Mononuclear cell (primary cell): ENCODE results near the gene ATXN2. TPM values are rescaled to one million over a fixed set of nuclear protein-coding genes. Genes with fewer than 3 reads are reported as not detected.
"Not testable (repeated sequence)": the region's sequence is repeated elsewhere in the genome, so short reads cannot be mapped to it uniquely, and the experiment has no call there.

Source experiments
- H3K27me3 ChIP-seq: 2 replicates; pipeline ENCODE4 v1.6.0; 2011; ENCODE audit warnings: low read length, control low read depth; ENCODE audit not compliant: insufficient read depth
- H3K4me1 ChIP-seq: 2 replicates; pipeline ENCODE4 v1.5.1; 2011; ENCODE audit warnings: mild to moderate bottlenecking, low read length, control low read depth; ENCODE audit not compliant: insufficient read depth
- H3K4me3 ChIP-seq: 2 replicates; pipeline ENCODE4 v1.5.1; 2011; ENCODE audit warnings: mild to moderate bottlenecking, low read length, moderate library complexity
- H3K9me3 ChIP-seq: 2 replicates; pipeline ENCODE4 v1.5.1; 2011; ENCODE audit warnings: low read depth, mild to moderate bottlenecking, control low read depth, low read length
- total RNA-seq: library from RNA; depleted of rRNA; stranded (reverse); fragments of >200 nt; gene quantifications from one replicate; pipeline ENCODE4 v1.2.3, GENCODE V29; 2012

Gene ATXN2
- total RNA-seq, 1 donor, result 10.0 TPM

DNA sequence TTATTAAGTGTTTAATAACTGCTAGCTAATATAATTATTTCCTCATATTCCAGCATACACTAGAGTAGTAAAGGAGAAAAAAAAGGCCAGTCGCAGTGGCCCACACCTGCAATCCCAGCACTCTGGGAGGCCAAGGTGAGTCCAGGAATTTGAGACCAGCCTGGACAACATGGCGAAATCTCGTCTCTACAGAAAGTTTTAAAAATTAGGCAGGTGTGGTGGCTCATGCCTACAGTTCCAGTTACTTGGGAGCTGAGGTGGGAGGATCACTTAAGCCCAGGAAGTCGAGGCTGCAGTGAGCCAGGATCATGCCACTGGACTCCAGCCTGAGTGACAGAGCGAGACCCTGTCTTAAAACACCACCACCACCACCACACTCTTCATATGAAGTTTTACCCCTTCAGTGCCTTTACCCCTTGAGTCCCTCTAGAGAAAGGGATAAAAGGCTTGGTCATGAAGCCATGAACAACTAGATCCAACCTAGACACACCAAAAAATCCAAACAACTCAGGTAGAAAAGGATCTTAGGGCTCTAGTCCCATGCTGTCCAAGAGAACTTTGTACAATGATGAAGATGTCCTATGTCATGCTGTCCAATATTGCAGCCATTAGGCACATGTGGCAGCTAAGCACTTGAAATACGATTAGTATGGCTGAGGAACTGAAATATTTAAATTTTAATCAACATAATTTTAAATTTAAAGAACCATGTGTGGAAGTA, 29.6 kb downstream of the ATXN2 start:
- Histone ChIP-seq H3K27me3 (no peaks in the 10 kb centered on the region), H3K4me1 (peaks cover 5% of the 10 kb centered on the region), H3K9me3 (no peaks in the 10 kb centered on the region), H3K4me3 (no peak overlapping the region)

DNA sequence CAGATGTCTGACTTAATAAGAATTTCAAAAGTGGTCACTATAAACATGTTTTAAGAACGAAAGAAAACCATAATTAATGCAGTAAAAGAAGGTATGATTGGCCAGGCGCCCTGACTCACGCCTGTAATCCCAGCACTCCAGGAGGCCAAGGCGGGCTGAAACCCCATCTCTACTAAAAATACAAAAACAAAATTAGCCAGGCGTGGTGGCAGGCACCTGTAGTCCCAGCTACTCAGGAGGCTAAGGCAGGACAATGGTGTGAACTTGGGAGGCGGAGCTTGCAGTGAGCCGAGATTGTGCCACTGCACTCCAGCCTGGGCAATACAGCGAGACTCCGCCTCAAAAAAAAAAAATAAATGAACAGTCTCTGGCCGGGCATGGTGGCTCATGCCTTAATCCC, 38.3 kb downstream of the ATXN2 start:
- not testable (repeated sequence) for H3K4me3 ChIP-seq, H3K27me3 ChIP-seq, H3K9me3 ChIP-seq

DNA sequence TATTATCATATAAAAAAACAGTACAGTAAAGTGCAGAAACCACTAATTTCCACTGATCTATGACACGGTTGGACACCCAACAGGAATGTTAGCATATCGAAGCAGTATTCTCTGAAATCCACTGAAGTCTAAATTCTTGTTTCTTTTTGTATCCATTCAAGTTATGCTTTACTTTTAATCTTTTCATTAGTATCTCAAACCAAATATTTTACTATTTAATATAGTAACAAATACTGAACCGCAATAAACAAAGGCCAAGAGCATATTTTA, 41.1 kb downstream of the ATXN2 start:
- H3K4me3 ChIP-seq, result no peak overlapping the region
- H3K4me1 ChIP-seq, result no peaks in the 10 kb centered on the region
- H3K9me3 ChIP-seq, result peaks cover 6% of the 10 kb centered on the region
- H3K27me3 ChIP-seq, result no peaks in the 10 kb centered on the region

More for the DNA sequence above, 38.3 kb downstream of the ATXN2 start:
- H3K4me1 ChIP-seq, result not testable (repeated sequence)

DNA sequence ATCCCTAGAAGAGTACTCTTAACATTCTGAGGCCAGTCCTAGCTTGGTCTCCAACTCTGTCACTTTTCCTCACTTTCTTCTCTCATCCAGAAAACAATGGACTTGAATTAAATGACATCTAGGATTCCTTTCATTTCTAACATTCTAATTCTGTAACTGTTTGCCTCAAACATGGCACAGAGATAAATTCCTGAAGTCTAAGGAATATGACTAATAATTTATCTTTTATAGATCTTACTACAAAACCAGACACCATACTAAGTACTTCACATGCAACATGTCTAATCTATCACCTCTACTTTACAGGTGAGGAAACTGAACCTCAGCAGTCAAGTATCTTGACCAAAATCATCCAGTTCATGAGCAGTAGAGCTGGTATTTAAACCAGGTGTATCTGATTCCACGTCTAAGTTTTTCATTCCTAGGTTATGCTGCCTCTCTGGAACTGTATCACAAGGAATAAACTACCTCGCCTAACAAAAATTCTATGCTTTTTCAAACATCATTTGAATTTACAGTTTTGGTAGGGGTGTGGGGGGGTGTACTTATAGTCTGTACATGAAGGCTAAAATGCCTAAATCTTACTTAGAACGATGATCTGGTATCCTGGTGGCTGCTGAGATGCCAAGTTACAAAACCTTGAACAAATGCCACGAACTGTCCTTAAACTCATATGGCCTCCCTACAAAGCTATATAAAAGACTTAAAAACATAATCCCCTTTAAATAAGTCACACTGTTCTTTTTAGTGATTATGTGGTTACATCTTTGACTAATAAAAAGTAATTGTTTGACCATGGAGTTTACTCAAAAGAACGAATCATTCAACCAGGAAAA, 41.6 kb downstream of the ATXN2 start:
- Histone ChIP-seq H3K4me3 (no peak overlapping the region), H3K4me1 (no peaks in the 10 kb centered on the region), H3K9me3 (peaks cover 6% of the 10 kb centered on the region), H3K27me3 (no peaks in the 10 kb centered on the region)

DNA sequence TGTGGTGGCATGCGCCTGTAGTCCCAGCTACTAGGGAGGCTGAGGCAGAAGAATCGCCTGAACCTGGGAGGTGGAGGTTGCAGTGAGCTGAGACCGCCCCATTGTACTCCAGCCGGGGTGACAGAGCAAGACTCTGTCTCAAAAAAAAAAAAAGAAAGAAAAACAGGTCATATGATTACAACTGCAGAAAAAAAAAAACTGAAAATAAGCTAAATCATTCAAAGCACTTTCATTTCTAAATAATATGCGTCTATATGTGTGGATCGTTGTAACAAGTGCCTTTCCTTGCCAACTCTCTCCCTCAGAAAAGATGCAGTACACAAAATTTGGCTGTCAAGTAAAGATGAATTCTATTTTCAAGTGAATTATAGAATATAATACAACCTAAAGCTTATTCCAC, 42.4 kb downstream of the ATXN2 start:
- Histone ChIP-seq H3K4me1 (no peaks in the 10 kb centered on the region), H3K9me3 (peaks cover 6% of the 10 kb centered on the region), H3K4me3 (no peak overlapping the region), H3K27me3 (no peaks in the 10 kb centered on the region)

DNA sequence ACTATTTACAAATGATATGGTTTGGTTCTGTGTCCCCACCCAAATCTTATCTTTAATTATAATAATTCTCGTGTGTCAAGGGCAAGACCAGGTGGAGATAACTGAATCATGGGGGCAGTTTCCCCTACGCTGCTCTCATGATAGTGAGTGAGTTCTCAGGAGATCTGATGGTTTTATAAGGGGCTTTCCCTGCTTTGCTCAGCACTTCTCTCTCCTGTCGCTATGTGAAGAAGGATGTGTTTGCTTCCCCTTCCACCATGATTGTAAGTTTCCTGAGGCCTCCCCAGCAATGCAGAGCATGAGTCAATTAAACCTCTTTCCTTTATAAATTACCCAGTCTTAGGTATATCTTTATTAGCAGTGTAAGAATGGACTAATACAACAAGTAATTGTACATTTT, 43.8 kb downstream of the ATXN2 start:
- H3K9me3 ChIP-seq, H3K4me3 ChIP-seq, H3K27me3 ChIP-seq, H3K4me1 ChIP-seq: not testable (repeated sequence)

DNA sequence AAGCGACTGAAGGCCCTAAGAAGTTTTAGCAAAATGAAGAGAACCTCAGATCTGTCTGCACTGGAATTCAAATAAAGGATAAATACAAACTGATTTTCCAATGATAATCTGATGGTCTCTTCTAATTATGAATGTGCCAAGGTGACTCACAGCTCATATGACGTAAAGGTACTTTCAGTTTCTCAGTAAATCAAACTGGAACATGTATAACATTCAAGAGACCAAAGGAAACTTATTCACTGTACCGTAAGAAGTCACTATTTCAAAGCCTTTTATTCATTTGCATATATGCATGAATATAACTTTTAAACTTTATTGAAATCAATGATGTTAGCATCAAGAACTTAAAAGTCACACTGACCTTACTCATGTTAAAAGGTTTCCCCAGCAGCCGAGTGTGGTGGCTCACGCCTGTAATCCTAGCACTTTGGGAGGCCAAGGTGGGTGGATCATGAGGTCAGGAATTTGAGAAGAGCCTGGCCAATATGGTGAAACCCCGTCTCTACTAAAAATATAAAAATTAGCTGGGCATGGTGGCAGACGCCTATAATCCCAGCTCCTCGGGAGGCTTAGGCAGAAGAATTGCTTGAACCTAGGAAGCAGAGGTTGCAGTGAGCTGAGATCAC, 52.2 kb downstream of the ATXN2 start:
- no peaks in the 10 kb centered on the region for H3K9me3 ChIP-seq
- no peaks in the 10 kb centered on the region for H3K27me3 ChIP-seq
- H3K4me1 ChIP-seq, result no peaks in the 10 kb centered on the region
- no peak overlapping the region for H3K4me3 ChIP-seq

DNA sequence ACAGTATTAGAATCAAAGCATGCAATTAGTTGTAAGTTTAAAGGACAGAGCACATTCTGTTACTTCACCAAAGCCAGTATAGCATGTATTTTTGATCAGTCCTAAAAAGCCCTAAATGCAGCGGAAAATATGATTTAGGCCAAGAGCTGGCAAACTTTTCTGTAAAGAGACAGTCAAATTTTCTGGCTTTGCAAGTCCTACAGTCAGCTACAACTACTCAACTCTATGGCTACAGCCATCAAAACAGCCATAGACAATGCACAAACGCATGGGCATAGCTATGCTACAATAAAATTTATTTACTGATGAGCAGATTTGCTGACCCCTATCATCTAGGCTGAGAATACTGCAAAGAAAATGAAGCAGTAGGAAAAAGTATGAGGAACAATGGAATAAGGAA, 52.9 kb downstream of the ATXN2 start:
- Histone ChIP-seq H3K27me3 (no peaks in the 10 kb centered on the region), H3K4me3 (no peak overlapping the region), H3K9me3 (no peaks in the 10 kb centered on the region), H3K4me1 (no peaks in the 10 kb centered on the region)

DNA sequence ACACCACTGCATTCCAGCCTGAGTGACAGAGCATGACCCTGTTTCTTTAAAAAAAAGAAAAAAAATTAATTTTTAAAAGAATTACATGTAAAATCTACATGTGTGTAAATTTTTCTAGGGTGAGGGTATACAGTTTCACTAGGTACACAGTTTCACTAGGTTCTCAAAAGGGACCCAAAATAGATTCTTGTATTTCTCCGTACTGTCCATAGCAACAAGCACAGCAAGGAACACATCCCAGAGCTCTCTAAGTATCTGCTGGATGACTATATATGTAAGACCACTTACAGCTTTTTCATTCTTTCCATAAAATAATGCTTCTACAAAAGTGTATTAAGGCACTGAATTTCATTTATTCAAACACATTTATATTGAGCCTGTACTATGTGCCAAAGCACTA, 55.1 kb downstream of the ATXN2 start:
- Histone ChIP-seq H3K4me1 (no peaks in the 10 kb centered on the region), H3K9me3 (no peaks in the 10 kb centered on the region), H3K27me3 (no peaks in the 10 kb centered on the region), H3K4me3 (no peak overlapping the region)

DNA sequence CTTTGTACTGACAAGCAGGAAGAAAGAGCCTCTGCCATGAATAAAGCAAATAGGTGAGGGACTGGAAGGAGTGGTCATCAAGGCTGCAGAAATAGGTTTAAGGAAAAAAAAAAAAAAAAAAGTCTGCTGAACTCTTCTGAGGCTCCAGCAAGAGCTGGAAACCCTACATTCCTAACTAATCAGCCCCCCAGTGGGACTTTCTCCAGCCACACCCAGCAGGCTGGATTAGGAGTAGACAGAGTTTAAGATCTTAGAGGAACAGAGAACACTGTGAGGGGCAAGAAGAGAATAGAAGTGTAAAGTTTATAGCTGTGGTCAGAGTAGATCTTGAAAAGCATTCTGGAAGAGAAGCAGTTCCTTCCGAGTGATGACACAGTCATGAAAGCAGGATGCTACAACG, 66.4 kb downstream of the ATXN2 start:
- Histone ChIP-seq H3K27me3 (no peaks in the 10 kb centered on the region), H3K4me3 (no peak overlapping the region), H3K4me1 (no peaks in the 10 kb centered on the region), H3K9me3 (no peaks in the 10 kb centered on the region)

DNA sequence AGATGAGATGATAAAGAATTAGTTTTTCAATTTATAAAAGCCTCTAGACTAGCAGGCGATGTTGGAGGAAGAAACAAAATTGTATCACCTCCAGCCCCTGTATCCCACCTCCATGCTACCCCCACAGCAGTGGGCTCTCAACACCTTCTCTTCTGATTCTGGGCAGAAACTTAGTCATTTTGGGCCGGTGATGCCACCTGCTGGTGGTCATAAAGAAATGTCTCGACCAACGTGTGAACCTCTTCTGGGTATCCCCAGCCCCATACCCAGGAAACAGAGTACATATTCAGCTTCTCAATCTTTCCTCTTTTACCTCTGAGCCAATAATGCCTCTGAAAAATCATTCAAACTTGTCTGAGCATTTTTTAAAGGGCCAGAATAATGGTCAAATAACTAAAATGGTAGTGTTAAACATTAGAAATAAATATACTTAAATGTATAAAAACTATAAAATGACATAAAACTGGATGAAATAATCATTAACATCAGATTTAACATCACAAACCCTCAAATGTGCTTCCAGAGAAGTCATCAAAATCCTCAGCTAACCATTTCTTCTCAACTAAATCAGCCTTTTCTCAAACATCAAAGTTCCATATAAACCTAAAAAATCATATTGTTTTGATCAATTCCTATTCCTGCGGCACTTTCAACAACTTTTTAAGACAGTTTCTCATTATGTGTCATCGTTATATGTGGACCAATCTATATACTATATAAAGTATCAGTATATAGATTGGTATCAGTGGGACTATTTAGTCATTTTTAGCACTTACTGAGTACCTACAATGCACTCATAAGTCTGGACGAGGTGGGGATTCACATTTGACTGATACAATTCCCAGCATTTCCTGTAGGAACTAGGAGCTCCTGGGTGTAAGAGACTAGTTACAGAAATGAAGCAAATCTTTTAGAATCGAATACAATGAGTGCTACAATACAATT, 69.4 kb downstream of the ATXN2 start:
- no peak overlapping the region for H3K4me3 ChIP-seq
- no peaks in the 10 kb centered on the region for H3K4me1 ChIP-seq
- no peaks in the 10 kb centered on the region for H3K27me3 ChIP-seq
- no peaks in the 10 kb centered on the region for H3K9me3 ChIP-seq

DNA sequence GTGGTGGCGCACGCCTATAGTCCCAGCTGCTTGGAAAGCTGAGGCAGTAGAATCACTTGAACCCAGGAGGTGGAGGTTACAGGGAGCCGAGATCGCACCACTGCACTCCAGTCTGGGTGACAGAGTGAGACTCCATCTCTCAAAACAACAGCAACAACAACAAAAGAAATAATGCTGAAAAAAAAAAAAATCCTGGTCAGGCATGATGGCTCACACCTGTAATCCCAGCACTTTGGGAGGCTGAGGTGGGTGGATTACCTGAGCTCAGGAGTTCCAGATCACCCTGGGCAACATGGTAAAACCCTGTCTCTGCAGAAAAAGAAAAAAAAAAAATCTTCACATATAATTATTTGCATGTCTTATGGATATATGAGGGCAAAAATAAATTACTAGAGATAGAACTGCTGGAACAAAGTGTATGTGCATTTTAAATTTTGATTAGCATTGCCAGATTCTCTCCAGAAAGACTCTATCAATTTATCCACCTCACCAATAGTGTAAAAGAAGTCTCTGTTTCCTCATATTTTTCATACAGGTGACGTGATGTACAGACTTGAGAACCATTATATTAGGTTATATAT, 75.4 kb downstream of the ATXN2 start:
- no peak overlapping the region for H3K4me3 ChIP-seq
- H3K4me1 ChIP-seq, result no peaks in the 10 kb centered on the region
- no peaks in the 10 kb centered on the region for H3K9me3 ChIP-seq
- H3K27me3 ChIP-seq, result no peaks in the 10 kb centered on the region

DNA sequence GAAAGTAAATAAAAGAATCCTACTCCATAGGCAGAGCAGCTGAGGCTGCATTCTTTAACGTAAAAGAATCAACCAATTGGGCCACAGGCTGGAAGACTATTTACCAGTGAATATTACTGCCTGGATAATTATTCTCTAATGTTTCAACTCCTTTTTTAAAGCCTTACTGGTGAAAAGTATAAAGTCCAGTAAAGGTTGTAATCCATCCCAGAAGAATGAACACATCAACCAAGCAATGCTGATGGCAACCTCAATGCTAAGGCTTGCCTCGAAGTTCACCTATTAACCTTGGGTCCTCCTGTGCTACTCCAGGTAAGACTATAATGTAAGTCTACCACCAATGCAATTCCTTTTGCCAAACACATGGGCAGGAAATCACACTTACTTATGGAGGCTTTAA, 77.3 kb downstream of the ATXN2 start:
- Histone ChIP-seq H3K4me3 (no peak overlapping the region), H3K27me3 (no peaks in the 10 kb centered on the region), H3K9me3 (no peaks in the 10 kb centered on the region), H3K4me1 (no peaks in the 10 kb centered on the region)

DNA sequence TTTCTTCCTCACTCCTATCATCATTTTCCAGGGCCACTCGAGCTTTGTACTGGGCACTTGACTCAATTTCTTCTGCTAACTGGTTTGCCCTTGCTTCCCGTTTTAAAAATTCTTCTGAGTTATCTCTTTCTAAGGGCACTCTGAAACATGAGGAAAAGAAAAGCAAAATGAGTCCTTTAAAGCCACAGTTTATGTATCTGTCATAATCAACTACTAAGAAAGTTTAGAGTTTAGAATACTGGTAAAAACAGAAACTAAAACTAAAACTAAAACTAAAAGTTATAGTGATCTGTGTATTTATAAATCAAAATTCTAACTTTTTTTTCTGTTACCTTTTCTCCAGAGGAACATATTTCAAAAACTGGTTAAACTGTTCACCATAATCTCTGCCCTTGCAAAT, 79.2 kb downstream of the ATXN2 start:
- Histone ChIP-seq H3K4me1 (no peaks in the 10 kb centered on the region), H3K9me3 (no peaks in the 10 kb centered on the region), H3K27me3 (no peaks in the 10 kb centered on the region), H3K4me3 (no peak overlapping the region)
